ENCODE measurements around the gene PALD1. TPM values are rescaled to one million over a fixed set of nuclear protein-coding genes. Genes with fewer than 3 reads are reported as not detected.

Gene PALD1
- total and polyA plus RNA-seq, 2 experiments from 2014 or later = 11.9 to 58.2 TPM

- peaks cover 4% of the 10 kb centered on the region; the same call in 1 of the 3 replicates for H3K36me3 Mint-ChIP-seq (ENCODE audit: low read depth)
- no peak overlapping the region for H3K4me3 ChIP-seq
Measured at GRCh38 chr10:70568113-70568512, 89.5 kb downstream of the PALD1 start.

More at GRCh38 chr10:70568113-70568512, 89.5 kb downstream of the PALD1 start:
- Mint-ChIP-seq H3K4me3 (no peak overlapping the region), H3K27me3 (ENCODE audit: insufficient read depth, low read depth, poor library complexity) (peaks cover 8% of the 10 kb centered on the region), H3K4me1 (no peaks in the 10 kb centered on the region), H3K9me3 (no peaks in the 10 kb centered on the region), H3K27ac (no peak overlapping the region)
- Histone ChIP-seq H3K36me3 (ENCODE audit: insufficient read depth) (no peaks in the 10 kb centered on the region), H3K4me1 (ENCODE audit: insufficient read depth) (no peaks in the 10 kb centered on the region), H3K27ac (ENCODE audit: low read depth) (no peak overlapping the region), H3K4me2 (no peak overlapping the region), H3K27me3 (ENCODE audit: insufficient read depth) (no peaks in the 10 kb centered on the region), H3K79me2 (replicated peaks; ENCODE audit: insufficient read depth) (no peaks in the 10 kb centered on the region), H4K20me1 (replicated peaks; ENCODE audit: insufficient read depth) (no peaks in the 10 kb centered on the region), H3F3A (replicated peaks; ENCODE audit: low read depth) (no peaks in the 10 kb centered on the region), H2AFZ (no peak overlapping the region), H3K9me2 (ENCODE audit: insufficient read depth) (no peaks in the 10 kb centered on the region)
- no peak for DNase-seq (ENCODE audit: low spot score)
- ATAC-seq = no peak
- TF ChIP-seq EZH2 (IDR thresholded peaks at IDR 0.05; ENCODE audit: low read depth, unreplicated experiment) = no peak
- TF ChIP-seq ZNF114 (CRISPR knock-in tag; IDR thresholded peaks at IDR 0.05) = no peak
- TF ChIP-seq ZNF462 (CRISPR knock-in tag; IDR thresholded peaks at IDR 0.05) = no peak
- no peak for TF ChIP-seq EZH2phosphoT487 (IDR thresholded peaks at IDR 0.05; ENCODE audit: unreplicated experiment)
- TF ChIP-seq CREB1 (CRISPR knock-in tag; IDR thresholded peaks at IDR 0.05; ENCODE audit: low read depth) = no peak
- no peak for TF ChIP-seq NANOG (IDR thresholded peaks at IDR 0.05; ENCODE audit: borderline replicate concordance)
- TF ChIP-seq ZNF331 (CRISPR knock-in tag; IDR thresholded peaks at IDR 0.05; ENCODE audit: low read depth) = no peak
- no peak for TF ChIP-seq JUNB (IDR thresholded peaks at IDR 0.05; ENCODE audit: unreplicated experiment)
- TF ChIP-seq POLR2AphosphoS5 (IDR thresholded peaks at IDR 0.05; ENCODE audit: low read depth) = no peak
- no peak for TF ChIP-seq STAT1 (IDR thresholded peaks at IDR 0.05; ENCODE audit: unreplicated experiment)
- TF ChIP-seq ETS1 (IDR thresholded peaks at IDR 0.05) = no peak
- TF ChIP-seq CTCF (conservative IDR thresholded peaks at IDR 0.05; ENCODE audit: low read depth in 2 of 2) = no peak
- no peak for TF ChIP-seq REST (IDR thresholded peaks at IDR 0.05; ENCODE audit: unreplicated experiment)
